ENCODE results near the gene ZNF341.

DNA sequence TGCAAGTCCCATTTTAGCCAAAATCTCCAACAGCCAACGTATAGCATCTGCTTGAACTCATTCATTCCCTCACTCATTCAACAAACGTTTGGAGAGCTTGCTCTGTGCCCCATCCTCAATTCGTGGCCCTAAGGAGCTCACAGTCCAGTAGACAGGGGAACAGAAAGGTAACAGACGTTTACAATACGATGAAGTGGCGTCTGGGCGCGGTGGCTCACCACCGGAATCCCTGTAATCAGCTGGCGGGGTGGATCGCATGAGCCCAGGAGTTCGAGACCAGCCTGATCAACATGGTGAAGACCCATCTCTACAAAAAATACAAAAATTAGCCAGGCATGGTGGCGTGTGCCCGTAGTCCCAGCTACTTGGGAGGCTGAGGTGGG, 44.8 kb upstream of the ZNF341 start:
- TF ChIP-seq, protein P1, sequence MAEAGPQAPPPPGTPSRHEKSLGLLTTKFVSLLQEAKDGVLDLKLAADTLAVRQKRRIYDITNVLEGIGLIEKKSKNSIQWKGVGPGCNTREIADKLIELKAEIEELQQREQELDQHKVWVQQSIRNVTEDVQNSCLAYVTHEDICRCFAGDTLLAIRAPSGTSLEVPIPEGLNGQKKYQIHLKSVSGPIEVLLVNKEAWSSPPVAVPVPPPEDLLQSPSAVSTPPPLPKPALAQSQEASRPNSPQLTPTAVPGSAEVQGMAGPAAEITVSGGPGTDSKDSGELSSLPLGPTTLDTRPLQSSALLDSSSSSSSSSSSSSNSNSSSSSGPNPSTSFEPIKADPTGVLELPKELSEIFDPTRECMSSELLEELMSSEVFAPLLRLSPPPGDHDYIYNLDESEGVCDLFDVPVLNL (CRISPR knock-in tag; IDR thresholded peaks at IDR 0.05; ENCODE audit: low read depth): no peak
- TF ChIP-seq EZH2 (IDR thresholded peaks at IDR 0.05; ENCODE audit: borderline replicate concordance, low read depth, low read length): no peak
- no peak for TF ChIP-seq POLR2AphosphoS5 (IDR thresholded peaks at IDR 0.05; ENCODE audit: control insufficient read depth, insufficient read depth, low read depth, low read length)
- TF ChIP-seq, protein P2, sequence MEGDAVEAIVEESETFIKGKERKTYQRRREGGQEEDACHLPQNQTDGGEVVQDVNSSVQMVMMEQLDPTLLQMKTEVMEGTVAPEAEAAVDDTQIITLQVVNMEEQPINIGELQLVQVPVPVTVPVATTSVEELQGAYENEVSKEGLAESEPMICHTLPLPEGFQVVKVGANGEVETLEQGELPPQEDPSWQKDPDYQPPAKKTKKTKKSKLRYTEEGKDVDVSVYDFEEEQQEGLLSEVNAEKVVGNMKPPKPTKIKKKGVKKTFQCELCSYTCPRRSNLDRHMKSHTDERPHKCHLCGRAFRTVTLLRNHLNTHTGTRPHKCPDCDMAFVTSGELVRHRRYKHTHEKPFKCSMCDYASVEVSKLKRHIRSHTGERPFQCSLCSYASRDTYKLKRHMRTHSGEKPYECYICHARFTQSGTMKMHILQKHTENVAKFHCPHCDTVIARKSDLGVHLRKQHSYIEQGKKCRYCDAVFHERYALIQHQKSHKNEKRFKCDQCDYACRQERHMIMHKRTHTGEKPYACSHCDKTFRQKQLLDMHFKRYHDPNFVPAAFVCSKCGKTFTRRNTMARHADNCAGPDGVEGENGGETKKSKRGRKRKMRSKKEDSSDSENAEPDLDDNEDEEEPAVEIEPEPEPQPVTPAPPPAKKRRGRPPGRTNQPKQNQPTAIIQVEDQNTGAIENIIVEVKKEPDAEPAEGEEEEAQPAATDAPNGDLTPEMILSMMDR (IDR thresholded peaks at IDR 0.05 in 2 of 3, conservative IDR thresholded peaks at IDR 0.05 in 1 of 3; ENCODE audit: insufficient read depth in 2 of 3, low read depth in 1 of 3, low read length in 3 of 3): no peak

All from K562 (cell line).